ENCODE results near the gene C17orf107.
"Not testable (repeated sequence)": the region's sequence is repeated elsewhere in the genome, so short reads cannot be mapped to it uniquely, and the experiment has no call there.

The C17orf107 gene

GRCh38 chr17:4899341-4900230 lies at the start of gene C17orf107:
Gene C17orf107 (plus strand): TSS chr17:4899536. CDS start chr17:4899763, 227 bp downstream.
- DNase-seq: peak; percentile 86

- no peak for DNase-seq
Observed at GRCh38 chr17:4850246-4850645, 49.1 kb upstream of the C17orf107 start.

GRCh38 chr17:4851084-4851483 lies 48.3 kb upstream of the C17orf107 start:
- DNase-seq: no peak

GRCh38 chr17:4852567-4853207 lies 46.6 kb upstream of the C17orf107 start:
- DNase-seq: no peak

GRCh38 chr17:4853208-4853671 lies 46.1 kb upstream of the C17orf107 start:
- DNase-seq: no peak

- no peak for DNase-seq
Observed at GRCh38 chr17:4854111-4854681, 45.1 kb upstream of the C17orf107 start.

- no peak for DNase-seq
Observed at GRCh38 chr17:4856271-4856936, 42.9 kb upstream of the C17orf107 start.

- no peak for DNase-seq
Observed at GRCh38 chr17:4856937-4857314, 42.4 kb upstream of the C17orf107 start.

GRCh38 chr17:4857347-4857746 lies 42.0 kb upstream of the C17orf107 start:
- not testable (repeated sequence) for DNase-seq

GRCh38 chr17:4858068-4858881 lies 41.1 kb upstream of the C17orf107 start:
- DNase-seq: no peak

- DNase-seq: no peak
Observed at GRCh38 chr17:4858882-4859260, 40.5 kb upstream of the C17orf107 start.

GRCh38 chr17:4859816-4860625 lies 39.3 kb upstream of the C17orf107 start:
- no peak for DNase-seq

GRCh38 chr17:4860651-4861050 lies 38.7 kb upstream of the C17orf107 start:
- DNase-seq: no peak

GRCh38 chr17:4861052-4861451 lies 38.3 kb upstream of the C17orf107 start:
- DNase-seq: no peak

GRCh38 chr17:4862720-4863119 lies 36.6 kb upstream of the C17orf107 start:
- no peak for DNase-seq

- DNase-seq: no peak
Observed at GRCh38 chr17:4863321-4863720, 36.0 kb upstream of the C17orf107 start.

GRCh38 chr17:4867535-4867934 lies 31.8 kb upstream of the C17orf107 start:
- not testable (repeated sequence) for DNase-seq

- DNase-seq: not testable (repeated sequence)
Observed at GRCh38 chr17:4869058-4869998, 30.0 kb upstream of the C17orf107 start.

- no peak for DNase-seq
Observed at GRCh38 chr17:4870855-4871254, 28.5 kb upstream of the C17orf107 start.

- no peak for DNase-seq
Observed at GRCh38 chr17:4872786-4873185, 26.6 kb upstream of the C17orf107 start.

All from activated CD4-positive, alpha-beta T cell treated with anti-CD3 and anti-CD28 coated beads, Interleukin-10, Interleukin-2, amounts not matched to agents 100 ng/mL and 50 ng/mL, durations not matched to agents 16 hours and 8 hours (primary cell).